ENCODE measurements around the gene DACT2.
"Not testable (repeated sequence)": the region's sequence is repeated elsewhere in the genome, so short reads cannot be mapped to it uniquely, and the experiment has no call there.

Gene DACT2

DNA sequence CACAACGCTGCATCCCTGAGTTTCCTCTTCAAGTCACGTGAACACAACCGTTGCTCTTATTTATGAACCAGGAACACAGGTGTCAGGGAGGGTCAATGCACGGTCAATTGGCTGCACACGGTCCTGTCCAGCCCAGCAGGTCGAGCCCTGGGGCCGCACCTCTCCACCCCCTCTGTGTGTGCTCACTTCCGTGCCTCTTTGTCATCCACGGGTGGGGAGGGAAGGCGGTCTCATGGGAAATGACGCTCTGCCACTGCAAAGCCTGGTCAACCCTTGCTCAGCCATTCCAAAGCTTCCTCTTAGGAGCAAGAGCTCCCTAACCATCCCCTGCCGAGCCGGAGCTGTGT is 38.7 kb downstream of the DACT2 start:
- FAIRE-seq = no peak

DNA sequence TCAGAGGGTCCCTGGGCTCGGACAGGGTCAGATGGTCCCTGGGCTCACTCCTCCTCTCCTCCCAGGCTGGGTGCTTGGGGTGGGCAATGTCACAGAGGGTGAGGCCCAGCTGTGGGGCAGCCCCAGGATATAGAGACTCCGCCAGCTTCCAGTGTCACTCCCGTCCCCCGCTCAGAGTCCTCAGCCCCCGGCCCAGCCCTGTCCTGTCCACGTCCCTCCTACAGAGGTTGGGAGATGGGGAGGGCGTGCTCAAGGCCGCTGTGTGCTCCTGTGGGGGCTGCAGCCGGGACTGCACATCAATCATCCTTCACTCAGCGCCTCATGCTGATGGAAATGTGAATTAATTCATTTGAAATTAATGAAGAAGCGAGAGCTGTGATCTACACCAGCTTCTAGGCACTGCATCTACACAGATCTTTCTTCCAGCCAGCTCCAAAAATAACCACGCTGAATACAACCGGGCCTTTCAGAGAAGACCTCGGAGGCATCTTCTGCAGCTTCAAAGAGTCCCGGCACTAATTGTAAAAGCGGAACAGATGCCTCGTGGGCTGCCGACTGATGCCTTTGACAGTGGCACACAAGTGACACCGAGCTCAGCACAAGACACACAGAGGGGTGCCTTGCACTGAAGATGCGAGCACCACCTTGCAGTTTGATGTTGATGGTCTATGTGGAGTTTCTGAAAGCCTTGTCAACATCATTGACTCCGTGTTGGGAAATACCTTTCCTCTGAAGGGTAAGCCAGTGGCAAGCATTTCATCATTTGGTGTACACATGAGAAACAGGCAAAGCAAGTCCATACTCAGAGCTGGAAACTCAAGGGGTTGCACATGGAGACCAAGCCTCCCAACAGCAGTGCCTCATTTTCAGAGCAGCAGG is 39.3 kb downstream of the DACT2 start:
- no peak for FAIRE-seq

DNA sequence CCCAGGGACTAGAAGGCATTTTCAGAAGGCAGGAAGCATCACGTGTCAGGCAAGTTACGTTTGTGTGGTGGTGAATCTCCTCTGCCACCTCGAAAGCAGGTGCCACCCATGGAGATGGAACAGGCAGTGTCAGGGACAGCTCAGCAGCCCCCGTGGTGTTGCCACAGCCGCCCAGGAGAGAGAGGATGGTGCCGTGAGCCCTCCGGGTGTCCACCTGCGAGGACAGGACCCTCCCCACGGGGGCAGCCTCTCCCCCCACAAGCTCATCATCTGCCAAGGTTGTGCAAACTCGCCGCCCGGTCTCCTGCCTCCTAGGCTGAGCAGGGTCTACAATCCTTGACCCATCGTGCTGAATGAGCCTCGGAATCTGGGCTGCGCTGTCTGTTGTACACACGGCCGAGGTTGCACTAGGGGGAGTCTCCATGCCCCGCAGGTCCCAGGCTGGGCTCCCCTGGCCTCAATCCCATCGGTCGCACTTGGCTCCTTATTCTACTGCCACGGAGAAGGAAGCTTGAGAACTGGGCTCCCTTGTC is 40.1 kb downstream of the DACT2 start:
- no peak for FAIRE-seq

DNA sequence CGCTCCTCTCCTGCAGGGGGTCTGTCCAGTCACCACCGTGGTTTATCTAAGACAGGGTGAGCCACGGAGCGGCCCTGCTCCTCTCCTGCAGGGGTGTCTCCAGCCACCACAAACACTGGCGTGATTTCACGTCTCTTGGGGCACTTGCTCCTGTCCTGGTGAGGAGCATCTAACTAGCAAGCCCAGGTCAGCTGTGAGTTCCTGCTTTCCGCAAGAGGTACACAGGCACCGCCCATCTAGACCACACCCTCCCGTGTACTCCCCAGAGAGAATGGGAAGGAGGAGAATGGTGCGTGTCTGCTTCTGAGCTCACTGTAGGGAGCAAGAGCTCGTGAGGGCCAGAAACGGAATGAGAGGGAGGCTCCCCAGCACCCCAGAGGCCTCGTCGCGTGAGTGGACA is 40.7 kb downstream of the DACT2 start:
- FAIRE-seq = no peak

DNA sequence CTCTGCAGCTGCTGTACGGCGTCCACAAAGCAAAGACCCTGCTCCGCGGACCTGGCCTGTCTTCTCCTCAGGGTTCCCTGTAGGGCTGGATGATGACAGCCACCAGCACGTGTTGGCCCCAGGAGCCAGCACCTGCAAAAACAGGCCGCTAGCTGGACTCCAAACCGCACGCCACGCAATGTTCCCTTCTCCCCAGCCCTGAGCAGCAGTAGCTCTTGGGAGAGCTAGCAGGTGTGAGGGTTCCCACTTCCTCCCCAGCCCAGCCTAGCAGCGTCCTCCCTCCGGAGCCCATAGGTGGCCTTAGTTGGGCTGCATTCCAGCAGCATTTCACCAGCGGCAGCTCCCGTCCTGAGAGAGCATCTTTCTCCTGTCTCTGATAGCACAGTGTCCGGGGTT is 42.3 kb downstream of the DACT2 start:
- FAIRE-seq = no peak

DNA sequence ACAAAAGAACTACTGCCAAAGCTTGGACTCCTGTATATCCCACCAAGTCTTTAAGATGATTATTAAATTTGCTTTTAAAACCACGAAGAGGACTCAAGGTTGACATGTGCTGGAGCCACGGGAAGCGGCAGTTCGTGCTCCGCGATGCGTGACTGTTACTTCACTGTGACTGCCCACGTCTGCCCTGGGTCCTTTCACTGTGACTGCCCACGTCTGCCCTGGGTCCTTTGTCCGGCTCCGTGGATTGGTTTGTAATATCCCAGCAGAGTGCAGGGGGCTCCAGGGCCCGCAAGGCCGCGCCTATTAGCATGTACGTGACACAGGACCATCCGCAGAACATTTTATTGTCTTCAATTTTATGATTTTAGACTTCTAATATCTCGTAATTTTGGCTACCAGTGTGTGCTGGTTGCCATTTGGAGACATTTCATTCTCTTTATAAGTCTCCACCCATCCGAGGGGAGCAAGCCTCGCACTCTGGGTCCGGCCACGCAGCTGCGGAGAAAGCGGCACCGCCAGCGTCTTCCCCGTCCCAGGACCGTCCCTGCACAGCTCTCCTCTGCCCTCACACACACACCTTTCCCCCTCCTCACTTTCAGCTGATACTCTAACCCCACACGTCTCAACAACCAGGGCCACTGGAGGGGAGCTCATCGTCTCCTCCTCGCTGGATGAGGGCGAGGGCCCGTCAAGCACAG is 42.9 kb downstream of the DACT2 start:
- FAIRE-seq = no peak

DNA sequence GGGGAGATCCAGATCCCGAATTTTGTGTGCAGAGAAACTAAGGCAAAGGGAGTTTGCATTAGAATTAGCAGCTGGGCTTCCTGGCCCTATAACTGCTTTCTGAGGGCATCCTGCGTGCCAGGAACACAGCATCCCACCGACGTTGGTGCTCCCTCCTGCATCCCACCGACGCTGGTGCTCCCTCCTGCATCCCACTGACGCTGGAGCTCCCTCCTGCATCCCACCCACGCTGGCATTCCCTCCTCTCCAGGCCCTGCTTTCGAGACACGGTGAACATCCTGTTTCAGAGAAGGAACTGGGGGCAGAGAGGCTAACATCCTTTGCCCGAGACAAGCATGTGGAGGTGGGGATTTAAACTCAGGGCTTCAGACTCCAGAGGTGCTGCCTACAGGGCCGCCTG is 44.4 kb downstream of the DACT2 start:
- no peak for FAIRE-seq

DNA sequence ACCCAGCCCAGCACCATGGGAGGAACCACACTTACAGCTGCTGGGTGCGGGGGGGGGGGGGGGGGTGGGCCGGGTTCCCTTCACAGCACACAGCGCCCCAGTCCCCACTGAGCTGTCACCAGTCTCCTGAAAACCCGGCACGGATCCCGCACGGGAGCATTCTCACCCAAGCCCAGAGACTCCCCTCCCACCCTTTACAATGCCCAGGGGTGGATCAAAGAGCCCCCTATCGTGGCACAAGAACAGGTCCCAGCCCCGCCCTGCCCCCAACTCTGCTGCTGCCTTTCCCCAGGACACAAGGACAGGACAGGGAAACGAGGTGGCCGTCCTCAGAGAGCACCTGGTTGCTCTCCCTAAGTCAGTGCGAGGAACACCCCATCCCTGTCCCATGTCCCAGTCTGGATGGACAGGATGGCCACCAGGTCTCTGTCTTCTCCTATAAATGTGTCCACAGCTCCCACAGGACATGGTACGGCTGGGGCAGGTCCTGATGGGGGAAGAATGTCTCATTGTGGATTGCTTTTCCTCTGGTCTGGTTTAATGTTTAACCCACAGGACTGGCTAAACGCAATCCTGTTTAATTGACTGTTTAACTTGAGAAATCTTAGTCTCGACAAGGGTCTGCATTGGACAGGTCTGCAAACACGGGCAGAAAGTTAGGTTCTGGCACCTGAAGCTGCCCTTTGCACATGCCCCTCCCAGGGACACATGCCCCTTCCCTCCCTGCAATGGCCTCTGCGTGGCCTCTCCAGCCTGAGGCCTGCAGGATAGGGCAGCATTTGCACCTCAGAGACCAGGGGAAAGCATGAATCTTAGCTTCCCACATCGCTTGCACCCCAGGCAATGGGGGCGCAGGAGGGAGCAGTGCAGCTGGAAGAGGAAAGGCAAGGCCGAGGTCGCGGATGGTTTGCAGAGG is 45.3 kb downstream of the DACT2 start:
- FAIRE-seq = no peak

DNA sequence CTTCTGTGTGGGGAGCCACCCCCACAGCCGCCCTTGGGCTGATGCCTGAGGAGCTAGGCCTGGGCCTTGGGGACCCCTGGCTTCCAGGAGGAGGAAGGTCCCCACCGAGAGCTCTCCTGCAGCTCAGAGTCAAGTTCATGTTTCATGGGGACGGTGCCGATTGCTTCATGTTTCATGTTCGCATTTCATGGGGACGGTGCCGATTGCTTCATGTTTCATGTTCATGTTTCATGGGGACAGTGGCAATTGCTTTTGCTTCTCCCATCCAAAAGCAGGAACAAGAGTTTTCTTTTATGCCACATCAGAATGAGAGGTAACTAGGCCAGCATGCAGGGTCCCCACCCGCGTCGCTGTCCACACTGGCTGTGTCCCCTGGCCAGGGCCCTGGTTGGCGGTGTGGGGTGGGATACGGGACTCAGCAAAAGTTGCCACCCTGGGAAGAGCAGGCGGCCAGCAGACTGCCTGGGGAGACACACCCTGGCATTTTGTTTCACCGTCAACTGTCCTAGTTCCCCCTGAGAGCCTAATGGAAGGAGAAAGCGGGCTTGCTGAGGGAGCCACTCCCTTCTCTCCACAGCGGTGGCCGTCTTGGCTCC is 46.0 kb downstream of the DACT2 start:
- FAIRE-seq = no peak

DNA sequence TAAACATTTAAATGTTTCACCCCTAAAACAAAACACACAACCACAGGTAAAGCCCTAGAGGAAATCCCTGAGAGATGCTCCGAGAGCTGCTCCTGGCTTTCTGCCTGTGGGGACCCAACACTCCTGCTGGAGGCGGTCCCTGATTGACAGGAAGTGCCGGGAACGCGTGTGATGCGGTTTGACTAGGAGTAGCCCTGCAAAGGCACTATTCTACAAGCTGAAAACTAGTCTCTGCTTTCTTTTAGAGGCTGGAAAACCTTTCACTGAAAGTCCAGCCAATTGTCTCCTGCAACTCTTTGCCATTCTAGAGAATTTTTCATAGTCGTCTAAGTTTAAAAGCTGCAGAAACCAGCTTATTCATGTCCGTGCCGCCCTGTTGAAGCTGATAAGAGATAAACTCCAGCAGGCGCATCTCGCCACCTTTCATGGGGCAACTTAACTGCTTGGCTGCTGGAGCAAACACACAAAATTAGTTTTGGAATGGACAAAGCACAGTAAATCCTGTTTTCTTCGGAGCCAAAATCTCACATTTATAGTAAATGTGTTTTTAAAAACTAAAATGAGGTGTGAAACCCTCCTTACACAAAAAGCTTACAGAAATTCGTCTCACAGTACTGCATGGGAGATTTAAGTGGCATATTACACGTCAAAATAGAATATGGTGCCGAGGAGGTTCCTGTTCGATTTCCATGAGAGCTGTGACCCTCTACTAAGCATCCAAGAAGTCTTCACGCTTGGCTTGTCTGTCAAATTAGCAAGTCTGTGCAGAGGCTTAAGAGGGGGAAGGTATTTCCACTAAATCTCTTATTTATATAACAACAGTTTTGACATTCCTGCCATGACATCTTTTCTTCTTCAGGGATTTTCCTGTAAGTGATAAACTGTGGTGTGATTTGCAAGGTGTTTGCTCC is 46.9 kb downstream of the DACT2 start:
- no peak for FAIRE-seq

DNA sequence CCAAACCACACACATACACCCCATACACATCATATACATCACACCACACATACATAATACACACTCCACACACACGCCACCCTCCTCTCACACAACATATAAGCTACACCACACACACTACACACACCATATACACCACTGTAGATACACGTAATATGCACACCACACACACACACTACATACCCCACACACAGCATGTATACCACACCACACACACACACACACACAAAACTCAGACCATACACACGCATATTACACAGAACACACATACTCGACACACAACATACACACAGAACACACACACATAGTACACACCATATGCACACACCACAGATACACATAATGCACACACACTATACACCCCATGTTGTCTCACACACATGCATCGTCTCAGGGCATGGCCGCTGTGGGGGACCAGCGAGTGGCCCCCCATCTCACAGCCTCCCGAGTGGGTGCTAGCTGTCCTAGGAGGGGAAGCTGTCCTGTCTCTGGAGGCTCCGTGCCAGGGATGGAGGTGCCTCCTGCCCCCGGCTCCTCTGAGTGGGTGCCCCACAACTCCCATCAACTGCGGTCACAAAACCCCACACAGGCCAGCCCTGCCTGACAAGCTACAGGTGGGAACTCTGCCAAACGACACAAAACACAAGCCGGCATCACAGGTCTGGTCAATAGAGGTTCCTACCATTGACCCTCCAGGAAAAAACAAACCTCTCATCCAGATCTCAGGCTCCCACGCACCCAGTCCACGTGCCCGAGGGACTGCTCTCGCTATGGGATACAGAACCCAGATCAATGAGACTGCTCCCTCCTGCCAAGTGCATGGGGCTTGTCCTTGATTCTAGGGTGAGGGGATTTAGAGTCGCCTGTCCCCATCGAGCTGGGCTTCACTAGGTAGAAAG is 49.1 kb downstream of the DACT2 start:
- no peak for FAIRE-seq

DNA sequence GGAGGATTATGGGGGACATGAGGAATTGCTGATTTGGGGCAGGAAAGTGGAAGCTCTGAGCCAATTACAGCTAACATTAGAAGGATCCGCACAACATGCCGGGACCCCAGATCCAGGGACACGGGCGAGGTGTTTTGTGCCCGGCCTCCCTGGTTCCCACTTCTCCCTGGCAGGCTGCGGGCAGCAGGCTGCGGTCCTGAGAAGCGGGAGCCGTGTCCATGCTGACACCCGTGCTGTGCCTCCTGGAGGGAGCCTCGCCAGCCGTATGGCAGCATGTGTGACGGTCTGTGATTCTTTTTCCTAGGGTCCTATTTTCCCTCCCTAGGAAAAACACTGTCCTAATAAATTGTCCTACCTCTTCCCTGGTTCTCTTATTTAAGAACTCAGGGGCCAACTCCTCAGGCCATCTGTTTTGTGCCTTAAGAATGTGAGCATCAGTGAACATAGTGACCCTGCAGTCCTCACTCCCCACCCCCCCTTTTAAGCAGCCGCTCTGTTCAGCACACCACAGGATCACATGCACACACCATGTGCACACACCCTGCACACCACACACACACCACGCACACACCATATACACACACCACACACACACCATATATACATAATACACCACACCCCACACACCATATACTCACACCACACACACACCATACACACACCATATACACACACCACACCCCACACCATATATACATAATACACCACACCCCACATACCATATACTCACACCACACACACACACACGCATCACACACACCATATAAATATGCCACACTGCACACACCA is 49.9 kb downstream of the DACT2 start:
- no peak for FAIRE-seq

DNA sequence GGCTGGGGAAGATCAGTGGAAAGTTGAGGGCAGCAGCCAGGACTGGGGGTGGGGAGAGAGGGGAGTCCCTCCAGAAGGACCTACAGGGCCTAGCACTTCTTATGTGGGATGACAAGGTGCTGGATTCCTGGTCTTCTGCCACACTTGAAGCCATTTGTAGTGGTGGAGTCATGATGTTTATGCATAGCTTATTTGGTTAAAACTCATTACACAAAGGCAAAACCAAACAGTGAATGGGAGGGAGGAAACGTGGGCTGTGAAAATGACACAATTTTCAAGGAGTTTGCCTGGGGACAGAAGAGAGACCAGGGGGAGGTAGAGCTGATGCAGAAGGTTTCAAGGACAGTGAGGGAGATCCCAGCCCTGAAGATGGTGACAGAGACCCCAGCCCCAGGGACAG is 50.8 kb downstream of the DACT2 start:
- no peak for FAIRE-seq

DNA sequence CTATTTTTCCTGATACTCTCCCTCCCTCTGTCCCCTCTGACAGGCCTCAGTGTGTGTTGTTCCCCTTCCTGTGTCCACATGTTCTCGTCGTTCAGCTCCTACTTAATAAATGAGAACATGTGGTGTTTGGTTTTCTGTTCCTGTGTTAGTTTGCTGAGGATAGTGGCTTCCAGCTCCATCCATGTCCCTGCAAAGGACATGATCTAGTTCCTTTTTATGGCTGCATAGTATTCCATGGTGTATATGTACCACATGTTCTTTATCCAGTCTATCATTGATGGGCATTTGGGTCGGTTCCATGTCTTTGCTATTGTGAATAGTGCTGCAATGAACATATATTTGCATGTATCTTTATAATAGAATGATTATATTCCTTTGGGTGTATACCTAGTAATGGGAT is 51.8 kb downstream of the DACT2 start:
- not testable (repeated sequence) for FAIRE-seq

DNA sequence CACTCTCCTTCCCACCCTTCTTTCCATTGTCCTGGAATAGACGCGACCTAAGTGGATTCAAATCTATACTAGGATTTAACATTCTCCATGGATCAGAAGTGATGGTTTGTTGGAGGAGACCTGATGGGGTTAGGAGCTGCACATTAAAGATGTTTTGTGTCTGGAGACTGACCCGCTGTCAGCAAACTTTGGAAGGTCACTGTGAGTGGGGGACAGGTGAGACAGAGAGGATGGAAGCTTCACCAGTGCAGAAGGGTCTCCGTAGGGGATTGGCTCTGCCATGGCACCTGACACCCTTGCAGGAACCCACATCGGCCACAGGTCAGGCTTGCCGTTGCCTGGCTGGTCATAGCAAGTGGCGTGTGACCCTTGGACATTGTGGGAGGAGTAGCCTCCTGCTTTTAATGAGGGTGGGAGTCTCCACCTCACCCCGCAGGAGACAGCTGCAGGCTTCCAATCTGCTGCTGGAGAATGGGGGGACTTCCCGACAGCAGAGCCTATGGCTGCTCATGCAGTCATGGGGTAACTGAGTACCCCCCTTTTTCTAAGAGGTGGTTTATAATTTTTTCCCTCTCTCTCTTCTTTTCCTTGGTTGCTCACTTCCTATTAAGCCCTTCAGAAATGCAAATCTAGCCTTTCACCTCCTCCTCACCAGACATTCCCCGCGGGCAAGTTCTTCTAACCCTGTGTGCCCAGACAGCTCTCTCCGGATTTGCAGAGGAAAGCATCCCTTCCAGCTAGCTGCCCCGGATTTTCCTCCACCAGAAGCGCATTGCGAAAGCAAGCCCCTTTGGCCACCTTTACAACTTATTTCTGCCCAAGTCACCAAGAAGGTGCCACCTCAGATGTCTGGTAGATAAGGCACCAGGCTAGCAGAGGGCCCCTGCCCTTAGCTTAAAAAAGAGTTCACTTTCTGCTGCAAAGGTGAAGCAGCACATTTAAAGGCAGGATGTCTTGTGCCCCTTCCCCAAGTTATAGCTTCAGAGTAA is 53.5 kb downstream of the DACT2 start:
- no peak for FAIRE-seq

DNA sequence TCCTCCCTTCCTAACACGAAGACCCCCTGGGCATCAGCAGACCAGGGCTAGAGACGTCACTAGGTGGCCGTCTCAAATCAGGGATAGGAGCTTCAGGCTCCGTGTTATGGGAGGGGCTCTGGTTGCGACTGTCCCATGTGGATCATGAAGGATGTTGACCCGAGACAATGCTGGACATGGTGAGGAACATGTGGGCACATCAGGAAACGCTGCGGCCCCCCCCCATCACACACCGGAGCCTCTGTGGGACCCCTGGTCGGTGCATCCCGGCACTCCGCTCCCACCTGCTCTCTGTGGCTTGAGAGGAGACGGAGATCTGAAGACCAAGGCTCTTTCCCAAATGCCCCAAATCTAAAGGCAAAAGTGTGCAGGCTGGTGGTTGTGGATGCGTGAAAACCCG is 54.2 kb downstream of the DACT2 start:
- no peak for FAIRE-seq

DNA sequence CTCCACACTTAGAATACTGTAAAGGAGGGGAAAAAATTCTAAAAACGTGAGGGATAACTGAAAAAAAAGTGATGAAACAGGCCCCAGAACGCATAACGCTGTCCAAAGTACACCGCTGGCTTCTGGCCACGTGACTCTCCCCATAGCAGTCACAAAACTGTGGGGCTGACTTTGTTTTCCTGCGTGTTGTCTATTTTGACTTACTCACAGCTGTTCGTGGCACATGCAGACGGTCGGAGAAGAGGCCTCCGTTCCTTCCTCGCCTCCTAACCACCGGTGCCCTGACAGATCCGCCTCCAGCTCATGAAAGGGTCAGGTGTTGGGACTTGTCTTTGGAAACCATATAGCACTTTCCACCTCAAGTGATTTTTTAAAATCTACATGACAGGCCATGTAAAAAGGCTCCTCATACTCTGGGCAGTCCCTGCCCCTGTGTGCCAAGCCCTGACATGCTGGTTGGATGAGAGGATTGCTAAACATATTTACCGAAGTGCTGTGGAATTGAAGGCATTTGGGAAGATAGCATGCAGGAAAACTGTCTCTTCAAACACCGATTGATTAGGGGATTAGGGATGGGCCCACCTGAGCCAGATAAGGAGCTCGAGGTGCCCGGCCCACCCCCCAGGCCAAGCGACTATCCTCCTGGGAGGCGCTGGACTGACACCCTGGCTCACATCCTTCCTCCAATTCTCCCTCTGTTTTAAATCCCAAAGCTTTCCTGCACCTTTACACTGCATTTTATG is 54.8 kb downstream of the DACT2 start:
- no peak for FAIRE-seq

Measured in colon (tissue), 2 donors.